HTR-8/SVneo (cell line): ENCODE measurements around the gene R3HCC1L.
"Not testable (repeated sequence)": the region's sequence is repeated elsewhere in the genome, so short reads cannot be mapped to it uniquely, and the experiment has no call there.

Experiments used
- DNase-seq: peaks from one replicate; pipeline ENCODE4 v3.0.0; 2011; ENCODE audit warnings: low spot score, mixed read lengths; ENCODE audit not compliant: insufficient read length
- FAIRE-seq: peaks from 2 replicates; lab custom pipeline; 2011; peaks lifted over from hg19 to GRCh38; lab: Jason Lieb, UNC

Gene R3HCC1L

GRCh38 chr10:98224996-98225395, 90.5 kb downstream of the R3HCC1L start:
- DNase-seq (no peak), FAIRE-seq (no peak)

GRCh38 chr10:98226508-98227144, 92.2 kb downstream of the R3HCC1L start:
- DNase-seq, result no peak
- FAIRE-seq, result no peak

- not testable (repeated sequence) for DNase-seq, FAIRE-seq
Observed at GRCh38 chr10:98227713-98228112, 93.3 kb downstream of the R3HCC1L start.

GRCh38 chr10:98228266-98228665, 93.8 kb downstream of the R3HCC1L start:
- not testable (repeated sequence) for FAIRE-seq, DNase-seq

GRCh38 chr10:98231417-98231816, 97.0 kb downstream of the R3HCC1L start:
- DNase-seq (no peak), FAIRE-seq (no peak)

GRCh38 chr10:98235846-98236245, 101.4 kb downstream of the R3HCC1L start:
- no peak for FAIRE-seq
- DNase-seq, result no peak

- no peak for DNase-seq
- FAIRE-seq, result no peak
Observed at GRCh38 chr10:98236862-98237261, 102.4 kb downstream of the R3HCC1L start.

- FAIRE-seq, result no peak
- DNase-seq, result no peak
Observed at GRCh38 chr10:98238391-98238790, 103.9 kb downstream of the R3HCC1L start.

GRCh38 chr10:98240524-98240923, 106.1 kb downstream of the R3HCC1L start:
- FAIRE-seq (no peak), DNase-seq (no peak)

GRCh38 chr10:98242823-98243222, 108.4 kb downstream of the R3HCC1L start:
- FAIRE-seq, result peak; percentile 26
- no peak for DNase-seq

- no peak for FAIRE-seq
- DNase-seq, result no peak
Observed at GRCh38 chr10:98244141-98244540, 109.7 kb downstream of the R3HCC1L start.

- FAIRE-seq (no peak), DNase-seq (no peak)
Observed at GRCh38 chr10:98244586-98244985, 110.1 kb downstream of the R3HCC1L start.

- no peak for DNase-seq
- no peak for FAIRE-seq
Observed at GRCh38 chr10:98246911-98247805, 112.7 kb downstream of the R3HCC1L start.

- no peak for FAIRE-seq
- DNase-seq, result no peak
Observed at GRCh38 chr10:98248018-98248417, 113.6 kb downstream of the R3HCC1L start.

GRCh38 chr10:98249134-98249533, 114.7 kb downstream of the R3HCC1L start:
- DNase-seq, result no peak
- no peak for FAIRE-seq

GRCh38 chr10:98251399-98251798, 116.9 kb downstream of the R3HCC1L start:
- DNase-seq (no peak), FAIRE-seq (no peak)

GRCh38 chr10:98252464-98252863, 118.0 kb downstream of the R3HCC1L start:
- DNase-seq, result no peak

GRCh38 chr10:98253499-98253898, 119.0 kb downstream of the R3HCC1L start:
- FAIRE-seq (no peak), DNase-seq (no peak)

More at GRCh38 chr10:98252464-98252863, 118.0 kb downstream of the R3HCC1L start:
- FAIRE-seq, result no peak

- DNase-seq, result no peak
- FAIRE-seq, result no peak
Observed at GRCh38 chr10:98254234-98254974, 119.9 kb downstream of the R3HCC1L start.

GRCh38 chr10:98255146-98255877, 120.9 kb downstream of the R3HCC1L start:
- FAIRE-seq, result no peak
- DNase-seq, result no peak
